Mesendoderm (in vitro differentiated cells): Measurements from ENCODE around the gene C5orf24.

ENCODE experiments used
- DNase-seq: peaks from one replicate; pipeline ENCODE4 v3.0.0; 2013
- H2AK5ac ChIP-seq: 2 replicates; pipeline ENCODE4 v1.6.1; 2013; ENCODE audit warnings: low read length, inconsistent platforms
- H2BK120ac ChIP-seq: 2 replicates; pipeline ENCODE4 v1.6.1; 2013; ENCODE audit warnings: low read depth, mild to moderate bottlenecking, low read length, moderate library complexity, mixed read lengths
- H2BK15ac ChIP-seq: replicated peaks from 2 replicates; pipeline ENCODE4 v1.6.1; 2013; ENCODE audit warnings: low read depth, mild to moderate bottlenecking, moderate library complexity
- H2BK5ac ChIP-seq: 2 replicates; pipeline ENCODE4 v1.6.1; 2013; ENCODE audit warnings: low read length, inconsistent platforms
- H3K18ac ChIP-seq: 2 replicates; pipeline ENCODE4 v1.6.1; 2013; ENCODE audit warnings: mild to moderate bottlenecking, low read length, mixed read lengths
- H3K23ac ChIP-seq: one replicate; pipeline ENCODE4 v1.6.1; 2013; ENCODE audit warnings: low read length
- H3K27ac ChIP-seq: 2 replicates; pipeline ENCODE4 v1.5.1; 2013; ENCODE audit warnings: low read depth, mild to moderate bottlenecking, inconsistent platforms, low read length, moderate library complexity
- H3K27me3 ChIP-seq: 2 replicates; pipeline ENCODE4 v1.6.1; 2013; ENCODE audit warnings: low read length, control low read depth, mild to moderate bottlenecking, inconsistent platforms; ENCODE audit not compliant: insufficient read depth, poor library complexity
- H3K36me3 ChIP-seq: 2 replicates; pipeline ENCODE4 v1.6.1; 2013; ENCODE audit warnings: low read length, inconsistent platforms; ENCODE audit not compliant: control insufficient read depth, insufficient read depth
- H3K4ac ChIP-seq: one replicate; pipeline ENCODE4 v1.6.1; 2013; ENCODE audit warnings: low read depth, mild to moderate bottlenecking, low read length, moderate library complexity
- H3K4me1 ChIP-seq: 2 replicates; pipeline ENCODE4 v1.6.1; 2013; ENCODE audit warnings: low read depth, low read length, inconsistent platforms; ENCODE audit not compliant: control insufficient read depth
- H3K4me2 ChIP-seq: 2 replicates; pipeline ENCODE4 v1.6.1; 2013; ENCODE audit warnings: low read length
- H3K4me3 ChIP-seq: 2 replicates; pipeline ENCODE4 v1.5.1; 2013; ENCODE audit warnings: mild to moderate bottlenecking, low read length
- H3K56ac ChIP-seq: one replicate; pipeline ENCODE4 v1.6.1; 2013; ENCODE audit warnings: low read length
- H3K79me1 ChIP-seq: 2 replicates; pipeline ENCODE4 v1.6.1; 2013; ENCODE audit warnings: low read length, inconsistent platforms
- H3K79me2 ChIP-seq: 2 replicates; pipeline ENCODE4 v1.6.1; 2013; ENCODE audit warnings: mild to moderate bottlenecking, low read length; ENCODE audit not compliant: control insufficient read depth, insufficient read depth
- H3K9ac ChIP-seq: 2 replicates; pipeline ENCODE4 v1.6.1; 2013; ENCODE audit warnings: low read length, inconsistent platforms
- H4K5ac ChIP-seq: one replicate; pipeline ENCODE4 v1.6.1; 2013; ENCODE audit warnings: low read length
- H4K8ac ChIP-seq: one replicate; pipeline ENCODE4 v1.6.1; 2013; ENCODE audit warnings: low read depth, mild to moderate bottlenecking, control low read depth, low read length, moderate library complexity
- WGBS: extraction: QIAGEN DNeasy Blood & Tissue Kit; methylation state at CpG from one replicate; pipeline ENCODE4 v1.1.7; 2013; ENCODE audit warnings: low lambda C conversion rate, missing lambda C conversion rate; ENCODE audit not compliant: insufficient coverage; ENCODE audit errors: extremely low coverage; 5-methylcytosine and 5-hydroxymethylcytosine counted together

Gene C5orf24

GRCh38 chr5:134818776-134819175 is 27.0 kb upstream of the C5orf24 start:
- Histone ChIP-seq H3K27me3 (no peaks in the 10 kb centered on the region), H2AK5ac (no peak overlapping the region), H3K27ac (no peak overlapping the region), H2BK120ac (no peak overlapping the region), H3K4me3 (no peak overlapping the region), H3K9ac (no peak overlapping the region), H4K8ac (no peak overlapping the region), H3K79me1 (no peaks in the 10 kb centered on the region), H4K5ac (no peak overlapping the region), H3K4me2 (no peak overlapping the region), H3K56ac (no peak overlapping the region), H2BK15ac (no peak overlapping the region), H3K4me1 (no peaks in the 10 kb centered on the region), H3K79me2 (no peaks in the 10 kb centered on the region), H3K18ac (no peak overlapping the region), H3K36me3 (peaks cover 5% of the 10 kb centered on the region), H3K4ac (no peak overlapping the region), H3K23ac (no peak overlapping the region), H2BK5ac (no peak overlapping the region)
- WGBS, result no CpG with 5 or more reads among the region's 4 CpGs
- no peak for DNase-seq

- Histone ChIP-seq H3K4me1 (no peaks in the 10 kb centered on the region), H3K18ac (no peak overlapping the region), H3K79me2 (no peaks in the 10 kb centered on the region), H3K4me2 (no peak overlapping the region), H3K36me3 (peaks cover 5% of the 10 kb centered on the region), H3K4ac (no peak overlapping the region), H3K9ac (no peak overlapping the region), H3K79me1 (no peaks in the 10 kb centered on the region), H3K27me3 (no peaks in the 10 kb centered on the region), H4K5ac (no peak overlapping the region), H2BK15ac (no peak overlapping the region), H2AK5ac (no peak overlapping the region), H3K4me3 (no peak overlapping the region), H3K23ac (no peak overlapping the region), H2BK5ac (no peak overlapping the region), H3K27ac (no peak overlapping the region), H2BK120ac (no peak overlapping the region), H4K8ac (no peak overlapping the region), H3K56ac (no peak overlapping the region)
- WGBS, result no CpG with 5 or more reads among the region's 4 CpGs
- no peak for DNase-seq
These were observed 26.3 kb upstream of the C5orf24 start for GRCh38 chr5:134819407-134819963.

- WGBS, result no CpG with 5 or more reads among the region's 7 CpGs
- Histone ChIP-seq H3K4me2 (no peak overlapping the region), H3K9ac (no peak overlapping the region), H2AK5ac (no peak overlapping the region), H3K79me1 (no peaks in the 10 kb centered on the region), H2BK5ac (no peak overlapping the region), H3K36me3 (peaks cover 3% of the 10 kb centered on the region), H2BK120ac (no peak overlapping the region), H3K4me1 (no peaks in the 10 kb centered on the region), H3K18ac (no peak overlapping the region), H2BK15ac (no peak overlapping the region), H3K56ac (no peak overlapping the region), H3K79me2 (no peaks in the 10 kb centered on the region), H3K23ac (no peak overlapping the region), H3K4me3 (no peak overlapping the region), H3K4ac (no peak overlapping the region), H3K27me3 (no peaks in the 10 kb centered on the region), H3K27ac (no peak overlapping the region), H4K5ac (no peak overlapping the region), H4K8ac (no peak overlapping the region)
- DNase-seq, result no peak
These were observed 23.9 kb upstream of the C5orf24 start for GRCh38 chr5:134821841-134822240.

GRCh38 chr5:134824681-134825080 is 21.1 kb upstream of the C5orf24 start:
- no peak overlapping the region for H3K23ac ChIP-seq
- H3K56ac ChIP-seq, result no peak overlapping the region
- no peaks in the 10 kb centered on the region for H3K79me1 ChIP-seq
- H2BK120ac ChIP-seq, result no peak overlapping the region
- no CpG with 5 or more reads among the region's 1 CpG for WGBS
- DNase-seq, result no peak
- no peak overlapping the region for H3K4ac ChIP-seq
- no peak overlapping the region for H3K4me2 ChIP-seq
- no peaks in the 10 kb centered on the region for H3K79me2 ChIP-seq
- no peak overlapping the region for H3K27ac ChIP-seq
- no peak overlapping the region for H4K8ac ChIP-seq
- no peak overlapping the region for H3K18ac ChIP-seq
- no peak overlapping the region for H2AK5ac ChIP-seq
- peaks cover 2% of the 10 kb centered on the region for H3K36me3 ChIP-seq
- no peak overlapping the region for H2BK5ac ChIP-seq
- H3K27me3 ChIP-seq, result no peaks in the 10 kb centered on the region
- no peaks in the 10 kb centered on the region for H3K4me1 ChIP-seq
- H3K4me3 ChIP-seq, result no peak overlapping the region
- H4K5ac ChIP-seq, result no peak overlapping the region
- H2BK15ac ChIP-seq, result no peak overlapping the region
- H3K9ac ChIP-seq, result no peak overlapping the region

GRCh38 chr5:134825212-134825611 is 20.6 kb upstream of the C5orf24 start:
- Histone ChIP-seq H3K56ac (no peak overlapping the region), H4K5ac (no peak overlapping the region), H3K36me3 (peaks cover 2% of the 10 kb centered on the region), H3K18ac (no peak overlapping the region), H4K8ac (no peak overlapping the region), H3K4me2 (no peak overlapping the region), H3K4ac (no peak overlapping the region), H3K79me1 (no peaks in the 10 kb centered on the region), H3K4me1 (no peaks in the 10 kb centered on the region), H2BK120ac (no peak overlapping the region), H3K79me2 (no peaks in the 10 kb centered on the region), H2AK5ac (no peak overlapping the region), H3K27me3 (no peaks in the 10 kb centered on the region), H3K9ac (no peak overlapping the region), H2BK5ac (no peak overlapping the region), H3K27ac (no peak overlapping the region), H3K23ac (no peak overlapping the region), H3K4me3 (no peak overlapping the region), H2BK15ac (no peak overlapping the region)
- no CpG with 5 or more reads among the region's 7 CpGs for WGBS
- no peak for DNase-seq

- H3K4me1 ChIP-seq, result no peaks in the 10 kb centered on the region
- no peak overlapping the region for H2BK15ac ChIP-seq
- H3K36me3 ChIP-seq, result no peaks in the 10 kb centered on the region
- H3K27ac ChIP-seq, result no peak overlapping the region
- H3K23ac ChIP-seq, result no peak overlapping the region
- no peak overlapping the region for H3K4me2 ChIP-seq
- no peak overlapping the region for H2AK5ac ChIP-seq
- H4K8ac ChIP-seq, result no peak overlapping the region
- H3K4ac ChIP-seq, result no peak overlapping the region
- H3K27me3 ChIP-seq, result no peaks in the 10 kb centered on the region
- H3K79me1 ChIP-seq, result no peaks in the 10 kb centered on the region
- H3K4me3 ChIP-seq, result no peak overlapping the region
- H4K5ac ChIP-seq, result no peak overlapping the region
- H3K79me2 ChIP-seq, result no peaks in the 10 kb centered on the region
- no peak overlapping the region for H3K18ac ChIP-seq
- no peak for DNase-seq
- H3K9ac ChIP-seq, result no peak overlapping the region
- no peak overlapping the region for H3K56ac ChIP-seq
- H2BK120ac ChIP-seq, result no peak overlapping the region
- H2BK5ac ChIP-seq, result no peak overlapping the region
- WGBS, result 100% methylated on average over 1 of the region's 3 CpGs
These were observed 12.3 kb upstream of the C5orf24 start for GRCh38 chr5:134833340-134834032.
